Measurements from ENCODE around the gene ALG8. TPM values are rescaled to one million over a fixed set of nuclear protein-coding genes. Genes with fewer than 3 reads are reported as not detected.
"Not testable (repeated sequence)": the region's sequence is repeated elsewhere in the genome, so short reads cannot be mapped to it uniquely, and the experiment has no call there.

ALG8 gene
- total RNA-seq, 1 experiment from 2014 or later, result 55.2 TPM

- DNase-seq (ENCODE audit: extremely low read depth, low read depth), result no peak
Observed at GRCh38 chr11:78109081-78110015, 30.1 kb downstream of the ALG8 start.

- DNase-seq (ENCODE audit: extremely low read depth, low read depth), result no peak
Observed at GRCh38 chr11:78100676-78101472, 38.6 kb downstream of the ALG8 start.

GRCh38 chr11:78100261-78100660 is 39.2 kb downstream of the ALG8 start:
- DNase-seq (ENCODE audit: extremely low read depth, low read depth), result no peak

- DNase-seq (ENCODE audit: extremely low read depth, low read depth), result no peak
Observed at GRCh38 chr11:78099666-78100065, 39.8 kb downstream of the ALG8 start.

GRCh38 chr11:78097666-78098385 is 41.6 kb downstream of the ALG8 start:
- DNase-seq (ENCODE audit: extremely low read depth, low read depth), result no peak

- no peak for DNase-seq (ENCODE audit: extremely low read depth, low read depth)
Observed at GRCh38 chr11:78094250-78094649, 45.2 kb downstream of the ALG8 start.

GRCh38 chr11:78086521-78087074 is 52.8 kb downstream of the ALG8 start:
- not testable (repeated sequence) for DNase-seq (ENCODE audit: extremely low read depth, low read depth)

GRCh38 chr11:78085972-78086371 is 53.5 kb downstream of the ALG8 start:
- no peak for DNase-seq (ENCODE audit: extremely low read depth, low read depth)

- DNase-seq (ENCODE audit: extremely low read depth, low read depth), result not testable (repeated sequence)
Observed at GRCh38 chr11:78084506-78084905, 54.9 kb downstream of the ALG8 start.

GRCh38 chr11:78083021-78083420 is 56.4 kb downstream of the ALG8 start:
- no peak for DNase-seq (ENCODE audit: extremely low read depth, low read depth)

GRCh38 chr11:78082146-78082545 is 57.3 kb downstream of the ALG8 start:
- no peak for DNase-seq (ENCODE audit: extremely low read depth, low read depth)

GRCh38 chr11:78081583-78081982 is 57.8 kb downstream of the ALG8 start:
- no peak for DNase-seq (ENCODE audit: extremely low read depth, low read depth)

- no peak for DNase-seq (ENCODE audit: extremely low read depth, low read depth)
Observed at GRCh38 chr11:78080818-78081495, 58.5 kb downstream of the ALG8 start.

- no peak for DNase-seq (ENCODE audit: extremely low read depth, low read depth)
Observed at GRCh38 chr11:78080084-78080817, 59.2 kb downstream of the ALG8 start.

GRCh38 chr11:78079232-78080083 is 60.0 kb downstream of the ALG8 start, which contains the start of gene NDUFC2:
Gene NDUFC2 (minus strand): TSS chr11:78079862. CDS start chr11:78079744, 118 bp downstream.
- DNase-seq (ENCODE audit: extremely low read depth, low read depth), result peak; percentile 57

GRCh38 chr11:78078218-78079167 is 60.9 kb downstream of the ALG8 start:
- no peak for DNase-seq (ENCODE audit: extremely low read depth, low read depth)

- DNase-seq (ENCODE audit: extremely low read depth, low read depth), result not testable (repeated sequence)
Observed at GRCh38 chr11:78077592-78077991, 61.8 kb downstream of the ALG8 start.
